ENCODE measurements around the gene CDC20B. TPM values are rescaled to one million over a fixed set of nuclear protein-coding genes. Genes with fewer than 3 reads are reported as not detected.
A peak's percentile ranks its signal among the peaks of the same experiment; 100 is the strongest.

Gene CDC20B
- total and polyA plus RNA-seq, 3 donors from 2014 or later: 2.8 to 15.6 (median 4.8) TPM

- TF ChIP-seq CTCF (IDR thresholded peaks at IDR 0.05): no peak
- TF ChIP-seq POLR2A (IDR thresholded peaks at IDR 0.05): no peak
- Histone ChIP-seq H3K36me3 (ENCODE audit: low read depth, missing control alignments) (no peaks in the 10 kb centered on the region), H3K4me1 (no peaks in the 10 kb centered on the region), H3K27ac (no peak overlapping the region), H3K9me3 (no peaks in the 10 kb centered on the region), H3K27me3 (no peaks in the 10 kb centered on the region), H3K4me3 (no peak overlapping the region)
- intact Hi-C loops (cut with DNase I; ENCODE audit: low total_unique reads): loop anchor here (10.0 kb wide), 1 partner anchor 240 kb away; no protein-coding TSS in a partner anchor
- WGBS, 2 donors: 33 to 58% methylated on average over 3 of the region's 3 CpGs
- no peak for DNase-seq
Observed at GRCh38 chr5:55154873-55155272, 18.1 kb downstream of the CDC20B start.

- H3K27ac ChIP-seq: no peak overlapping the region
- no peaks in the 10 kb centered on the region for H3K27me3 ChIP-seq
- H3K4me3 ChIP-seq: no peak overlapping the region
- intact Hi-C loops (cut with DNase I; ENCODE audit: low total_unique reads): loop anchor here (10.0 kb wide), 1 partner anchor 237 kb away; no protein-coding TSS in a partner anchor
- H3K4me1 ChIP-seq: no peaks in the 10 kb centered on the region
- WGBS, 2 donors: 63 to 82% methylated on average over 5 of the region's 5 CpGs
- no peak for DNase-seq
- no peaks in the 10 kb centered on the region for H3K36me3 ChIP-seq (ENCODE audit: low read depth, missing control alignments)
- H3K9me3 ChIP-seq: no peaks in the 10 kb centered on the region
- TF ChIP-seq CTCF (IDR thresholded peaks at IDR 0.05) (no peak), POLR2A (IDR thresholded peaks at IDR 0.05) (no peak)
Observed at GRCh38 chr5:55151923-55152842, 20.8 kb downstream of the CDC20B start.

GRCh38 chr5:55149308-55149795 lies 23.6 kb downstream of the CDC20B start:
- Histone ChIP-seq H3K36me3 (ENCODE audit: low read depth, missing control alignments) (no peaks in the 10 kb centered on the region), H3K27ac (no peak overlapping the region), H3K9me3 (no peaks in the 10 kb centered on the region), H3K4me3 (no peak overlapping the region), H3K27me3 (no peaks in the 10 kb centered on the region), H3K4me1 (no peaks in the 10 kb centered on the region)
- 49 to 85% methylated on average over 2 of the region's 2 CpGs for WGBS, 2 donors
- intact Hi-C loops (cut with DNase I; ENCODE audit: low total_unique reads): no loop called here
- TF ChIP-seq CTCF (IDR thresholded peaks at IDR 0.05): no peak
- no peak for TF ChIP-seq POLR2A (IDR thresholded peaks at IDR 0.05)
- DNase-seq: no peak

GRCh38 chr5:55146543-55147151 lies 26.3 kb downstream of the CDC20B start:
- intact Hi-C loops (cut with DNase I; ENCODE audit: low total_unique reads): no loop called here
- TF ChIP-seq POLR2A (IDR thresholded peaks at IDR 0.05) (no peak), CTCF (IDR thresholded peaks at IDR 0.05) (peak; percentile 44 to 85 (median 74))

More at GRCh38 chr5:55146543-55147151, 26.3 kb downstream of the CDC20B start:
- H3K36me3 ChIP-seq (ENCODE audit: low read depth, missing control alignments): no peaks in the 10 kb centered on the region
- H3K4me1 ChIP-seq: no peaks in the 10 kb centered on the region
- 5 to 8% methylated on average over 11 of the region's 11 CpGs for WGBS, 2 donors
- no peaks in the 10 kb centered on the region for H3K27me3 ChIP-seq
- H3K27ac ChIP-seq: no peak overlapping the region
- peak; percentile 90 for DNase-seq
- no peaks in the 10 kb centered on the region for H3K9me3 ChIP-seq
- H3K4me3 ChIP-seq: peak overlapping the region in 1 of 2 donors; percentile 14

All from testis (tissue), 3 donors.